Sigmoid colon (tissue), 4 donors: ENCODE data around the gene TAC4.

Experiments used
- CTCF ChIP-seq, 4 experiments: fragments of 450-650 bp in 3 of 4; fragments of 200-600 bp in 1 of 4; IDR thresholded peaks; one replicate each; pipeline ENCODE4 v1.5.1; 2016 to 2019; ENCODE audit warnings: antibody characterized with exemption in 4 of 4, mild to moderate bottlenecking in 3 of 4, moderate library complexity in 2 of 4
- EP300 ChIP-seq, 4 donors: sonication (generic); formaldehyde crosslinking; IDR thresholded peaks; one replicate each; pipeline ENCODE4 v1.6.1; 2017; ENCODE audit warnings: antibody characterized with exemption in 4 of 4
- POLR2A ChIP-seq, 2 donors: fragments of 450-650 bp; IDR thresholded peaks; one replicate each; pipeline ENCODE4 v1.6.1; 2016; ENCODE audit warnings: antibody characterized with exemption in 2 of 2, mild to moderate bottlenecking in 2 of 2, moderate library complexity in 2 of 2

GRCh38 chr17:49859991-49860953 is 12.4 kb upstream of the TAC4 start:
- TF ChIP-seq CTCF (IDR thresholded peaks at IDR 0.05) (no peak), EP300 (IDR thresholded peaks at IDR 0.05) (no peak), POLR2A (IDR thresholded peaks at IDR 0.05) (no peak)
